T-helper 22 cell (primary cell): Measurements from ENCODE around the gene CDH23.
A peak's percentile ranks its signal among the peaks of the same experiment; 100 is the strongest.

Experiments used
- DNase-seq: peaks from one replicate; pipeline ENCODE4 v3.0.0-alpha.2; 2020; ENCODE audit warnings: low read depth

Gene CDH23

DNA sequence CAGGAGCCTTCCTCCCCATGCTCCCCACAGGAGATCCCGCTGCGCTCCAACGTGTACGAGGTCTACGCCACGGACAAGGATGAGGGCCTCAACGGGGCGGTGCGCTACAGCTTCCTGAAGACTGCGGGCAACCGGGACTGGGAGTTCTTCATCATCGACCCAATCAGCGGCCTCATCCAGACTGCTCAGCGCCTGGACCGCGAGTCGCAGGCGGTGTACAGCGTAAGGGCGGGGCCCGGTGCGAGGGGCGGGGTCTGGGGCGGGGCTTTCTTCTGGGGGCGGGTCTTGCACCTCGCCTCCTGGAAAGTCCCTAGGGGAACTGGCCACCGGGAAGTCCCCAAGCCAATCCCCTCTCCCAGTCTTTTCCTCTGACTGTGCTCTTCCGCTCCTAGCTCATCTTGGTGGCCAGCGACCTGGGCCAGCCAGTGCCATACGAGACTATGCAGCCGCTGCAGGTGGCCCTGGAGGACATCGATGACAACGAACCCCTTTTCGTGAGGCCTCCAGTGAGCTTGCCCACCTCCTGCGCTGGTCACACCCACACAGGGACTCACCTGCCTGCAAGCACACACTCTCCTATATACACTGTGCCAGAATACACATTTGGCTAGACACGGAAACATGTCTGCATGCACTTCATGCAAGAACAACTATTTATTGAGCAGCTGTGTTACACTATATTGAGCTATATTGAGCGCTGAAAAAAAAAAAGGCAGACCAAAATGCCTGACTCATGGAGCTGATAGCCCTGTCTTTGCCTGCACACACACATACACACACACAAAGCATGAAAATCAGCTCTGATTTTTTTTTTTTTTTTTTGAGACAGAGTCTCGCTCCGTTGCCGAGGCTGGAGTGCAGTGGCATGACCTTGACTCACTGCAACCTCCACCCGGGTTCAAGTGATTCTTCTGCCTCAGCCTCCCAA lies 409.3 kb downstream of the CDH23 start:
- DNase-seq, result no peak

DNA sequence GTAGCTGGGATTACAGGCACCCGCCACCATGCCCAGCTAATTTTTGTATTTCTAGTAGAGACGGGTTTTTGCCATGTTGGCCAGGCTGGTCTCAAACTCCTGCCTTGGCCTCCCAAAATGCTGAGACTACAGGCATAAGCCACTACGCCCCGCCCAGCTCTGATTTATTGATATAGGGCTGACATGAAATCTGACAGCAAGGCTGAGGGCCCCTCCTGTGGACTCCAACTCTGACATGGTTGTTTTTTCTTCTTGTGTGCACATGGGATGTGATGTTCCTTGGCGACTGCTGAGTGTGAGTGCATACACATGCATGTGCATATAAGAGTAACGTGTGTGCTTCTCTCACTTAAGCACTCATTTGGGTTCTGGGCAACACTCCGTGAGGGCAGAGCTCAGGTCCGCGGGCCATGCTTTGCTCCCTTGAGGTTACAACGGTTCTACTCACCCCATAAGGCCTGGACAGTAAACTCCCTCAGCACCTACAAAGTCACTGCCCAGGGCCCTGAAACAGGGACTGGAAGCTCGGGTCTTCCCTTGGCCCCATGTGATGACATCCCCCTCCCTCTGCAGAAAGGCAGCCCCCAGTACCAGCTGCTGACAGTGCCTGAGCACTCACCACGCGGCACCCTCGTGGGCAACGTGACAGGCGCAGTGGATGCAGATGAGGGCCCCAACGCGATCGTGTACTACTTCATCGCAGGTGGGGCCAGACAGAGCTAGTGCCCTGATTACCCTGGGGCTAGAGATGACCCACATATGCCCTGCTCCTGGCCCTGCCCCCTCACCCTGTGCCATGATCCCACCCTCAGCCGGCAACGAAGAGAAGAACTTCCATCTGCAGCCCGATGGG lies 410.2 kb downstream of the CDH23 start:
- DNase-seq, result no peak

DNA sequence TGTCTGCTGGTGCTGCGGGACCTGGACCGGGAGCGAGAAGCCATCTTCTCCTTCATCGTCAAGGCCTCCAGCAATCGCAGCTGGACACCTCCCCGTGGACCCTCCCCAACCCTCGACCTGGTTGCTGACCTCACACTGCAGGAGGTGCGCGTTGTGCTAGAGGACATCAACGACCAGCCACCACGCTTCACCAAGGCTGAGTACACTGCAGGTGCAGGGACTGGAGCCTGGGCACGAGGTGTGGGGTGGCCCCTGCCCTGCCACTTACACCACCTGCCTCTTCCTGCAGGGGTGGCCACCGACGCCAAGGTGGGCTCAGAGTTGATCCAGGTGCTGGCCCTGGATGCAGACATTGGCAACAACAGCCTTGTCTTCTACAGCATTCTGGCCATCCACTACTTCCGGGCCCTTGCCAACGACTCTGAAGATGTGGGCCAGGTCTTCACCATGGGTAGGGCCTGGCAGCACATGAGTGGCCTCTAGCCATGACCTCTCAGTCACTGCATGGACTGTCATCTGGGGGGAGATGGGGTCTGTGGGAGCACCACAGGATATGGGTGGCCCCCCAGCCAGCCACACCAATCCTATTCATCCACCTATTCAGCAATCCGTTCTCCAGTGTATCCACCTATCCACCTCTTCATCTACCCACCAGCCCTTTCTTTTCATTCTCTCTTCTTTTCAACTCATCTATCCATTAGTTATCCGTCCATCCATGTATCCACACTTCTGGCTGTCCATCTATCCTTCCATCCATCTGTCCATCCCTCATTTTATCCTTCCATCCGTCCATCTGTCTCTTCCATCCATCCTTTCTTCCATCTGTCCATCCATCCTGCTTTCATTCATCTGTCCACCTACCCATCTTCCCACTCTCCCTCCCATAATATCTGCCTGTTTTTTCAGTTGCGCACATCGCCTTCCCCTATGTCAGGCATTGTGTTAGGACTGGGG lies 411.1 kb downstream of the CDH23 start:
- no peak for DNase-seq

- no peak for DNase-seq
Measured at GRCh38 chr10:71809628-71810027, 412.9 kb downstream of the CDH23 start.

DNA sequence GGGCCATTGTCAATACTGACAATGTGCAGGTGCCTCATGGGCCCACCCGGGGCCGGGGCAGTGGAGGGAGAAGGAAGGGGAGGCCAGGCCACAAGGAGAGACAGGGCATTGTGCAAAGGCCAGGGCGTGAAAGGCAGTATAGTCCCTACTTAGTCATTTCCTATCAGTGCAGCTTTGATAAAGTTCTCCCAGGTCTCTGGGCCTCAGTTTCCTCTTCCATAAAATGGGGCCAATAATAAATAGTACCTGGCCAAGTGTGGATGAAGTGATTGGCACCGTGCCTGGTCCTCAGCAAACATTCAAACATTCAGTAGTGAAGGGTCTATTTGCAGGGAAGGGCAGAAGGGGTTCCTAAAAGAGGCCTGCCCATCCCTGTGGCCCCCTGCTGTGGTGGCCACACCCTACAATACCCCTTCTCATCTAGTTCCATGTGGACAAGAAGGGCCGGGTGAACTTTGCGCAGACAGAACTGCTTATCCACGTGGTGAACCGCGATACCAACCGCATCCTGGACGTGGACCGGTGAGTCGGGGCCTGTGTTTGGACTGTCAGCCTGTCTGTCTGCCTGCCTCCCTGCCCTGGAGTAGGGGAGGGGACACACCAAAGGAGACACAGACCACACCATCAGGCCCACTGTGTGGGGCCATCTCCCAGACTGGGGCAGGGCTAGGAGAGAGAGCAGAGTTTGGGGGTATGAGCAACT lies 413.5 kb downstream of the CDH23 start:
- no peak for DNase-seq

DNA sequence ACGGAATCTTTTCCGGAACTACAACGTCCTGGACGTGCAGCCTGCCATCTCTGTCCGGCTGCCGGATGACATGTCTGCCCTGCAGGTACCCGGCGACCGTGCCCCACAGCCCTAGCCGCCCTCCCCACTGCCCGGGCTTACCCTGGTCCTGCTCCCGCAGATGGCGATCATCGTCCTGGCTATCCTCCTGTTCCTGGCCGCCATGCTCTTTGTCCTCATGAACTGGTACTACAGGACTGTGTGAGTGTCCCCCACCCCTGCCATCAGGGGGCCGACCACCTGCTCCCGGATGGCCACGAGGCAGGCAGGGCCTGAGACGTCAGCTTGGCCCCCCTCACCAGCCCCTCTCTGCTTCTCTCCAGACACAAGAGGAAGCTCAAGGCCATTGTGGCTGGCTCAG lies 414.6 kb downstream of the CDH23 start:
- no peak for DNase-seq

- peak; percentile 45 for DNase-seq
Measured at GRCh38 chr10:71812016-71812912, 415.5 kb downstream of the CDH23 start.

DNA sequence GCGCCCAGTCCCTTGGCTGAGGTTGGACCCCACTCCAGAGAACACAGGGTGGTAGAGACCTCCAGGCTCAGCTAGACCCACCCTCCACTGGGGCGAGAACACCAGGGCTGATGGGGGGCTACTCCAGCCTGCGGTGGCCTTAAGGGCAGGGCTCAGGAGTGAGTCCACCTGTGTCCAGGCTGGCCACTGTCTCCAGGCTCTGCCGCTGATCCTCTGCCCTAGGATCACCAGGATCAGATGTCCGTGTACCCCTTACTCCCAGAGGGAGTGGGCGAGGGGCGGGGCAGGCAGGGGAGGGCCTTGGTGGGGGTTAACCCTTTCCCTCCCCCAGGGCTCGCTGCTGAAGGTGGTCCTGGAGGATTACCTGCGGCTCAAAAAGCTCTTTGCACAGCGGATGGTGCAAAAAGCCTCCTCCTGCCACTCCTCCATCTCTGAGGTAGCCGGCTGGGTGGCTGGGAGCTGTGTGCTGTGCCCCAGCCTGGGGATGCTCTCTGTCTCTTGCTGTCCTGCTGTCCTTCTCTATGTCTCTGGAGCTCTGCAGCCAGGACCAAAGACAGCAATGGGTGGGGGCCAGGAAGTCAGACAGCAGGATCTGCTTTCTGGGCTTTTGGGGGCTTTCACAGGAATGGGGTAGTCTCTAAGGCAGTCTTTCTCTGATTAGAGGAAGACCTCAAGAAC lies 416.3 kb downstream of the CDH23 start:
- DNase-seq, result no peak

DNA sequence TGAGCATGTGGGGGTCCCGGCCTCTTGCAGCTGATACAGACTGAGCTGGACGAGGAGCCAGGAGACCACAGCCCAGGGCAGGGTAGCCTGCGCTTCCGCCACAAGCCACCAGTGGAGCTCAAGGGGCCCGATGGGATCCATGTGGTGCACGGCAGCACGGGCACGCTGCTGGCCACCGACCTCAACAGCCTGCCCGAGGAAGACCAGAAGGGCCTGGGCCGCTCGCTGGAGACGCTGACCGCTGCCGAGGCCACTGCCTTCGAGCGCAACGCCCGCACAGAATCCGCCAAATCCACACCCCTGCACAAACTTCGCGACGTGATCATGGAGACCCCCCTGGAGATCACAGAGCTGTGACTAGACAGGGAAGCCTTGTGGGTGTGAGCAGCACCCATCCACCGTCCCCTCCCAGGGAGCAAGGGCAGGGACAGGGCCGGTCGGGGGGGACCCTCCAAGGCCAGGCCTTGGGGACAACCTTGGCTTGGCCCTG lies 418.2 kb downstream of the CDH23 start:
- no peak for DNase-seq

DNA sequence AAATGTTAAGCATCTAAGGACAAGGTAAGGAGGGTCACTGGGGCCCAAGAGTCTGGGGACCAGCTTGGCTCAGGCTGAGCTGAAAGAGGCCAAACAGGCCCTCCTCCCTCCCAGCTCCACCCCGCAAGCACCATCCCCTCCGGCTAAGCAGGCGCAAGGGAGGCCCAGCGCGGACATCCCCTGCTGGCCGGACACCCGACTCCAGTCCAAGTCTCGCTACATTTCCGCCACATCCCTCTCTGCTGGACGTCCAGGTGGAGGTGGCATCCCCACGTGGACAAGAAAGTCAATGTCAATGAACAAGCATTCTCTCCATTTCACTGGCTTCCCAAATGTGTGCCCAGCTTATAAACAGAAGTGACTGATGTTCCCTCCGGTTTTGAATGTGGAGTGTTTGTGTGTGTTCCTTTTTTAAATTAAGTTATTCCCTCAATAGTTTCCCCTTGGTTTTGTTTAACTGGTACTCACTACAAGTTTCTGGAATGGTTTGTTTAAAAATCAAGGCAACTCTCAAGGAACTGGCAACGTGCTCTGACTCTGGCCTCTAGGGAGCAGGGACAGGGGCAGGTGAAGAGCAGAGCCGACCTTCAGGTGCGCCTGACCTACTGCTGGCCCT lies 418.9 kb downstream of the CDH23 start:
- DNase-seq, result no peak

DNA sequence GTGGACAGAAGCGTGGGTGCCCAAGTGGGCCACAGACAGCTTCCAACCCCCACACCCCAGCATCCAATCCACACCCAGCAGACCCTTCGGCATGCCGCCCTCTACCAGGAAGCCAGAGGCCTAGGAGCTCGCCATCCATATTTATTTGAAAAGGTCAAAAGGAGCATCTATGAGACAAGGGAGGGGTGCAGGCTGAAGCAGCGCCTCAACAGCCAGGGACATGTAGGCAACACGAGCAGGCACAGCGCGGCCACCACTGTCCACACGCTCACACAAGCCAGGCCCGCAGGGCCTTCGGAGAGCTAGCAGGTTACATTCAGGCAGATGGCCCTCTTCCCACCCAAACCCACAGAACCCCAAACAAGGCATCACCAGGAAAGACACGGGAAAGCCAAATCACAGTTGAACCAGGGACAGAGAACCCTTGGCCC lies 419.7 kb downstream of the CDH23 start:
- DNase-seq, result no peak

DNA sequence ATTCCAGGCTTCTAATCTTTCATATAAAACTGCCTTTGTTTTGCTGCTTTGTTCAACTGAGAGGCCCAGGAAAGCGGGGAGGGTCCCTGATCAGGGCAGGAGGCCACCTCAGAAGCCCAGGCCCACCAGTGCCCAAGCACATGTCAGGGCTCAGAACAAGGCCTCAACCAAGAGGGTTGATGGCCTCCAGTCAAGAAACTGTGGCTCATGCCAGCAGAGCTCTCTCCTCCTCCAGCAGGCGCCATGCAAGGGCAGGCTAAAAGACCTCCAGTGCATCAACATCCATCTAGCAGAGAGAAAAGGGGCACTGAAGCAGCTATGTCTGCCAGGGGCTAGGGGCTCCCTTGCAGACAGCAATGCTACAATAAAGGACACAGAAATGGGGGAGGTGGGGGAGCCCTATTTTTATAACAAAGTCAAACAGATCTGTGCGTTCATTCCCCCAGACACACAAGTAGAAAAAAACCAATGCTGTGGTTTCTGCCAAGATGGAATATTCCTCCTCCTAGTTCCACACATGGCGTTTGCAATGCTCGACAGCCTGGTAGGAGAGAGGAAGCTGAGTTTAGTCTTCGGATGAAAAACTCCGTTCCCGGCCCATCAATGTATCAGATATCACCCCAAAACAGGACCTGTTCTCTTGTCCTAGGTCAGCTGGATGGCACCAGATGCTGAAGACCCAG lies 420.4 kb downstream of the CDH23 start:
- no peak for DNase-seq

DNA sequence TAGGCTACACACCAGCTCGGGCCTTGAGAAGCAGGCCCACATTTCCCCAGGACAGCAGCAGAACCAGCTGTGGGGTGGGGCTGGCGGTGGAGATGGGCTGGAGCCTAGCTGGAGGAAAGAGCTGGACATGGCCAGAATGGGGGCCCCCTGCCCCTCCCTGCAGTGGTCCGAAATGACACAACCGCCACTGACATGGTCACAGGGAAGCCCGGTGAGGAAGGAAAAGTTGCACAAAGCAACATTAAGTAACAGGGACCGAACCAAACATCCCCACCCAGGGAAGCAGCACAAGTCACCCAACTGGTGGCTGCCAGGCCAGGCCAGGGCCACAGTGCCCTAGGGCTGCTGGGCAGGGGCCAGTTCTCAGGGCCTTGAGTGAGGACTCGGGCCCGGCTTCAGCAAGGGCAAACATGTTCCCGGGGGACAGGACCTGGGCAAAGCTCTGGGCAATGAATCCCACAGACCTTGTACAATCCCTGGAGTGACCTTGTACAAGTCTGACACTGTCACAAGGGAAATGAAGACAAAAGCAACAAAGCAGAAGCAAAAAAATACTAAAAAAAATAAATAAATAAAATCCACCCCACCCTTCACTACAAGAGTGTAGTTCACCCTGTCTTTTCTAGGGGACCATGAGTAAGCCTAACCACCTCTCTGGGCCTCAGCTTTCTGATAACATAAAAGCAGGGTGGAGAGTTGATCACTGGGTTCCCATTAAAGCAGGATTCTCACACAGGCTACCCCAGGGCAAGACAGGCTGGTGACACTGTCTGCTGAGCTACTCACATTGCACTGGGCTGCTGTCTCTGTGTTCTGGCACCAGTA lies 421.3 kb downstream of the CDH23 start:
- no peak for DNase-seq

- no peak for DNase-seq
Measured at GRCh38 chr10:71818674-71819260, 422.0 kb downstream of the CDH23 start.

DNA sequence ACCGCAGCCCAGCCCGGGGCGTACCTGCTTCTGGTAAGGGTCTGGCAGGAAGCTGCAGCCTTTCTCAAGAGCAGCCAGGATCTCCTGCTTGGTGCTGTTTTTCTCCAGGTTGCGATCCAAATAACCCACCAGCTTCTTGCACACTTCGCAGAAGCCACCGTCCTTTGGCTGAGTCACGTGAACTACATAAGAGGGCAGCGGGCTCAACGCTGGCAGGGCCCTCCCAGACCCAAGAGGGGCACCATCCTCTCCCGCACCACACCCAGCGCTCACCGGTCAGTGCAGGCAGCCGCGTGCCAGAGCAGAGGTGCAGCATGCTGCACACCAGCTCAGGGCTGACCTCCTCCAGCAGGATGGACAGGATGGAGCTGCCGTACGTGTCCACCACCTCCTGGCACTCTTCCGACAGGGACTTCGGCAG lies 422.7 kb downstream of the CDH23 start:
- no peak for DNase-seq

- no peak for DNase-seq
Measured at GRCh38 chr10:71819985-71820384, 423.3 kb downstream of the CDH23 start.

- no peak for DNase-seq
Measured at GRCh38 chr10:71820966-71821365, 424.2 kb downstream of the CDH23 start.
